Panc1 (cell line): Measurements from ENCODE around the gene ACSS1.

ENCODE experiments used
- CTCF ChIP-seq: fragments of 450-650 bp; IDR thresholded peaks from 2 replicates; pipeline ENCODE4 v1.5.1; 2017; ENCODE audit warnings: mild to moderate bottlenecking
- REST ChIP-seq, 2 experiments: IDR thresholded peaks; 2 replicates each; pipeline ENCODE4 v1.6.1; 2011 to 2012; ENCODE audit warnings: low read depth in 2 of 2, control low read depth in 1 of 2, low read length in 1 of 2, mild to moderate bottlenecking in 1 of 2, moderate library complexity in 1 of 2; ENCODE audit not compliant: insufficient read depth in 1 of 2

- TF ChIP-seq CTCF (no peak), REST (IDR thresholded peaks at IDR 0.05; ENCODE audit: insufficient read depth in 1 of 2, low read depth in 2 of 2, low read length in 1 of 2) (no peak)
Measured at GRCh38 chr20:24971376-24972101, 86.4 kb downstream of the ACSS1 start.
